Naive B cell (primary cell): Measurements from ENCODE around the gene TNNC2. TPM values are rescaled to one million over a fixed set of nuclear protein-coding genes. Genes with fewer than 3 reads are reported as not detected.
"Not testable (repeated sequence)": the region's sequence is repeated elsewhere in the genome, so short reads cannot be mapped to it uniquely, and the experiment has no call there.

Experiments used
- ATAC-seq, 2 donors: fragments of 150-1000 bp; cut with Tn5 transposase; 2 replicates each; pipeline ENCODE4 v1.10.0; 2021; ENCODE audit warnings: low read depth in 2 of 2, mild to moderate bottlenecking in 2 of 2, moderate library complexity in 2 of 2
- DNase-seq: peaks from one replicate; pipeline ENCODE4 v3.0.0; 2022
- H3K27ac Mint-ChIP-seq, 6 donors: one replicate each; pipeline ENCODE4 v1.8.0; 2020 to 2022; ENCODE audit warnings: mild to moderate bottlenecking in 6 of 6, mixed read lengths in 6 of 6, moderate library complexity in 5 of 6, inconsistent platforms in 2 of 6
- H3K27me3 Mint-ChIP-seq, 3 donors: one replicate each; pipeline ENCODE4 v1.8.0; 2021 to 2022; ENCODE audit warnings: mixed read lengths in 3 of 3, mild to moderate bottlenecking in 1 of 3
- H3K36me3 Mint-ChIP-seq, 2 donors: one replicate each; pipeline ENCODE4 v1.8.0; 2020 to 2022; ENCODE audit warnings: mixed read lengths in 2 of 2, inconsistent platforms in 1 of 2, mild to moderate bottlenecking in 1 of 2
- H3K4me1 Mint-ChIP-seq, 3 donors: one replicate each; pipeline ENCODE4 v1.8.0; 2020 to 2022; ENCODE audit warnings: mixed read lengths in 3 of 3, inconsistent platforms in 1 of 3, mild to moderate bottlenecking in 1 of 3, moderate library complexity in 1 of 3
- H3K4me3 Mint-ChIP-seq, 8 donors: one replicate each; pipeline ENCODE4 v1.8.0; 2020 to 2022; ENCODE audit warnings: mild to moderate bottlenecking in 8 of 8, mixed read lengths in 8 of 8, moderate library complexity in 8 of 8, inconsistent platforms in 2 of 8
- H3K9me3 Mint-ChIP-seq, 7 donors: one replicate each; pipeline ENCODE4 v1.8.0; 2020 to 2022; ENCODE audit warnings: mixed read lengths in 7 of 7, mild to moderate bottlenecking in 5 of 7, inconsistent platforms in 2 of 7, moderate library complexity in 1 of 7
- polyA plus RNA-seq, 6 donors: library from polyadenylated mRNA; unstranded; fragments of 300-500 nt; fragmentation: Illumina TruSeq; gene quantifications; one replicate each; pipeline ENCODE4 v1.2.3, GENCODE V29; 2021; ENCODE audit warnings: low read depth in 6 of 6

Gene TNNC2
- polyA plus RNA-seq, 6 donors from 2014 or later: 0.64 to 1.2 (median 0.69) TPM; not detected in 3

DNA sequence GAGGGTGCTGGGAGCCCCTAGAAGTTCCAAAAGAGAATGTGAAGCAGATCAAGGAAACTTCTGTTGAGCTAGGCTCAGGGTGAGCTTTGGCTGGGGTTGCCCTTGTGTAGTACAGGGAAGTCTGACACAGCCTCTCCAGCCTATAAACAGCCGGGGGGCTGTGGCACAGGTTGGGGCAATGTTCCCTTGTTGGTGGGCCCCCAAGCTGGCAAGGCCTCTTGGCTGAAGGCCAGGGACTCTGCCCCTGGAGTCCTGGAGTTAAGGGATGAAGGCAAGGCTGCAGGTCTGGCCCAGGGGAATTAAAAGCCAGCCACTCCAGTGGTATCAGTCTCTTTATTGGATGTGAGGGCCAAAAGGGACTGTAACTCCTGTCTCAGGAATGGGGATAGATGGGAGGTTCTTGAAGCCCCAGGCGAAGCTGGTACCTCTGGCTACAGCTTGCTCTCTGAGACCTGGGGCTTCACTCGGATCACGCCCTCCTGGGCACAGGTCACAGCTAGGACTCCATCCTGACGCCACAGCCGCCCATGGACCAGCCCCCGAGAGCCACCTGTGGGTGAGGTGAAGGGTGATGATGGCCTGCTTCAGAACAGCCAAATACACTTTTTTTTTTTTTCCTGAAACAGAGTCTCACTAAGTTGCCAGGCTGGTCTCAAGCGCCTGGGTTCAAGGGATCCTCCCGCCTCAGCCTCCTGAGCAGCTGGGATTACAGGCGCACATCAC, 14.5 kb upstream of the TNNC2 start:
- DNase-seq: no peak
- Mint-ChIP-seq H3K4me1 (peaks cover 15 to 20% (median 16%) of the 10 kb centered on the region in 3 donors), H3K4me3 (peak overlapping the region in 7 of 8 donors; percentile 2 to 85 (median 43)), H3K36me3 (peaks cover 5 to 15% of the 10 kb centered on the region in 2 donors), H3K27me3 (no peaks in the 10 kb centered on the region), H3K27ac (peak overlapping the region; percentile 45 to 84 (median 77)), H3K9me3 (no peaks in the 10 kb centered on the region)
- no peak for ATAC-seq

DNA sequence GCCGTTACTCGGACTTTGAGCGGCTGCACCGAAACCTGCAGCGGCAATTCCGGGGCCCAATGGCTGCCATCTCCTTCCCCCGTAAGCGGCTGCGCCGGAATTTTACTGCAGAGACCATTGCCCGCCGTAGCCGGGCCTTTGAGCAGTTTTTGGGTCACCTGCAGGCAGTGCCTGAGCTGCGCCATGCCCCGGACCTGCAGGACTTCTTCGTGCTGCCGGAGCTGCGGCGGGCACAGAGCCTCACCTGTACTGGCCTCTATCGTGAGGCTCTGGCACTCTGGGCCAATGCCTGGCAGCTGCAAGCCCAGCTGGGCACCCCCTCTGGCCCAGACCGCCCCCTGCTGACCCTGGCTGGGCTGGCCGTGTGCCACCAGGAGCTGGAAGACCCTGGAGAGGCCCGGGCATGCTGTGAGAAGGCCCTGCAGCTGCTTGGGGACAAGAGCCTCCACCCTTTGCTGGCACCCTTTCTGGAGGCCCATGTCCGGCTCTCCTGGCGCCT, 13.6 kb upstream of the TNNC2 start:
- H3K27ac Mint-ChIP-seq: no peak overlapping the region
- H3K9me3 Mint-ChIP-seq: no peaks in the 10 kb centered on the region
- no peak overlapping the region for H3K4me3 Mint-ChIP-seq
- DNase-seq: no peak
- ATAC-seq: no peak
- no peaks in the 10 kb centered on the region for H3K27me3 Mint-ChIP-seq
- peaks cover 5 to 15% of the 10 kb centered on the region in 2 donors for H3K36me3 Mint-ChIP-seq
- H3K4me1 Mint-ChIP-seq: peaks cover 15 to 20% (median 16%) of the 10 kb centered on the region in 3 donors

DNA sequence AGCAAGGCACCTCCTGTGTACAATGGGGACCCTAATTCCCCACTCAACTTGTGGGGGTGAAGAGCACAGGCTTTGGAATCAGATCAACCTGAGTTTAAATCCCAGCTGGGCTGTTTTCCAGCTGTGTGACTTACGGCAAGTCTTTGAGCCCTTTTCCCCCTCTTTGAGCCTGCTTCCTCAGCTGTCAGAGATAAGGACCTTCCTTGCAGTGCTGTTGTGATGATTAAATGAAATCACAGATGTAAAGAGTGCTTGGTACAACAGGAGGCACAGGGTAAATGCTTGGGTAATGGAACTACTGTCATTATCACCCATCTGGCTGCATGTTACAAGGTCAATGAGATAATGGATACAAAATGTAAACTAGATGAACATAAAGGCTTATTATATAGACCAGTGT, 9.7 kb upstream of the TNNC2 start:
- H3K27me3 Mint-ChIP-seq: peaks cover 0 to 6% (median 0%) of the 10 kb centered on the region in 3 donors
- H3K27ac Mint-ChIP-seq: no peak overlapping the region
- no peaks in the 10 kb centered on the region for H3K9me3 Mint-ChIP-seq
- ATAC-seq (no peak), DNase-seq (no peak)
- H3K4me3 Mint-ChIP-seq: peak overlapping the region in 1 of 8 donors; percentile 47
- no peaks in the 10 kb centered on the region for H3K36me3 Mint-ChIP-seq
- H3K4me1 Mint-ChIP-seq: peaks cover 13 to 20% (median 16%) of the 10 kb centered on the region in 3 donors

DNA sequence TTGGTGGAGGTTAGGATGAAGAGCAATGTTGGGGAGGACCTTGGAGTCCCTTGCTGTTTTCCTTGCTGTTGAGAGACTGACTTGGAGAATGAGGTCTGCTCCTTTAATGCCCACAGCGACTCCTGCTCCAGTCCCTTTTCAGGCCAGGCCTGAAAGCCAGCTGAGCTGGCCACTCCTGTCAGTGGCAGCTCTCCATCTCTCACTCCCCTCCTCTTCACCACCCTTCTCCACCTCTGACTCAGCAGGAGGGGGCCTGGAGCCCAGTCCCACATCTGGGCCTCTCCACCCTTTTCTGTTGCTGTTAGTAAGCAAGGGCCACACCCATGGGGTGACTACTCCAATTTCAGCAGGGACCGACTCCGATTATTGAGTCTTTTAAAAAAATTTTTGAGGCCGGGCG, 8.7 kb upstream of the TNNC2 start:
- DNase-seq: no peak
- Mint-ChIP-seq H3K4me1 (peaks cover 9 to 15% (median 9%) of the 10 kb centered on the region in 3 donors), H3K27ac (no peak overlapping the region), H3K27me3 (peaks cover 0 to 6% (median 0%) of the 10 kb centered on the region in 3 donors), H3K9me3 (no peaks in the 10 kb centered on the region), H3K4me3 (peak overlapping the region in 5 of 8 donors; percentile 12 to 54 (median 17)), H3K36me3 (no peaks in the 10 kb centered on the region)
- no peak for ATAC-seq

DNA sequence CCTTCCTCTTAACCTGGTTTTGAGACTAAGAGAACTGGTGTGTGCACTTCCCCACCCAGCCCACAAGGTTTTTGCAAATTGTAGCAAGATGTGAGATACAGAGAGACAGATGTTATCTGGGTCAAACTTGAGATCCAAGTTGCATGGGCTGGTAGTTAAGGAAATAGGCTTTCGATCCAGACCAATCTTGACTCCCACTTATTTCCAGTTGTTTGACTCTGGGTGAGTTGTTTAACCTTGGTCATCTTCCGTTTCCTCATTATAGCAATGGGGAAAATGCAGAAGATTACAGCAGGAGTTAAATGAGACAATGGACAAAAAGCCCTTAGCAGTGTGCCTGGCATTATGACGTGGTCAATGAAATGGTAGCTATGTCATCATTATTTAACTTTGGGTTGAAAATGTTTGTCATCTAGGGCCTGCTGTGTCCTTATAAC, 8.2 kb upstream of the TNNC2 start:
- DNase-seq (no peak), ATAC-seq (no peak)
- H3K4me1 Mint-ChIP-seq: peaks cover 9 to 15% (median 10%) of the 10 kb centered on the region in 3 donors
- H3K27me3 Mint-ChIP-seq: peaks cover 0 to 6% (median 0%) of the 10 kb centered on the region in 3 donors
- H3K9me3 Mint-ChIP-seq: no peaks in the 10 kb centered on the region
- H3K27ac Mint-ChIP-seq: no peak overlapping the region
- H3K36me3 Mint-ChIP-seq: no peaks in the 10 kb centered on the region
- peak overlapping the region in 5 of 8 donors; percentile 51 to 85 (median 74) for H3K4me3 Mint-ChIP-seq

DNA sequence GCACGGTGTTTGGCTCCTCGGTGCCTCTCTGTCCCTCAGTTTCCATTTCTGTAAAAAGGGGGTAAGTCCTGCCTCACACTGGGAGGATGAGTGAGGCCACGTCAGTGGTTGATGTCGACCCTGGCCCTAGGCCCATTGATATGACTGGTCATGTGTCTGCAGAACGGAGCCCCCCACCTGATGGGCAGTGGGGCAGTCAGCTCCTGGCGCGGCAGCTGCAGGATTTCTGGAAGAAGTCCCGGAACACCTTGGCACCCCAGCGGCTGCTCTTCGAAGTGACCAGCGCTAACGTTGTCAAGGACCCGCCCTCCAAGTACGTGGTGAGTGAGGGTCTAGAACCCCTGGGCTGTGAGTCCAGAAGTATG, 7.7 kb upstream of the TNNC2 start:
- peak overlapping the region; percentile 51 to 95 (median 75) for H3K4me3 Mint-ChIP-seq
- peaks cover 9 to 15% (median 13%) of the 10 kb centered on the region in 3 donors for H3K4me1 Mint-ChIP-seq
- H3K9me3 Mint-ChIP-seq: no peaks in the 10 kb centered on the region
- no peaks in the 10 kb centered on the region for H3K36me3 Mint-ChIP-seq
- ATAC-seq (no peak), DNase-seq (no peak)
- H3K27ac Mint-ChIP-seq: peak overlapping the region in 1 of 6 donors; percentile 28
- peaks cover 0 to 6% (median 0%) of the 10 kb centered on the region in 3 donors for H3K27me3 Mint-ChIP-seq

DNA sequence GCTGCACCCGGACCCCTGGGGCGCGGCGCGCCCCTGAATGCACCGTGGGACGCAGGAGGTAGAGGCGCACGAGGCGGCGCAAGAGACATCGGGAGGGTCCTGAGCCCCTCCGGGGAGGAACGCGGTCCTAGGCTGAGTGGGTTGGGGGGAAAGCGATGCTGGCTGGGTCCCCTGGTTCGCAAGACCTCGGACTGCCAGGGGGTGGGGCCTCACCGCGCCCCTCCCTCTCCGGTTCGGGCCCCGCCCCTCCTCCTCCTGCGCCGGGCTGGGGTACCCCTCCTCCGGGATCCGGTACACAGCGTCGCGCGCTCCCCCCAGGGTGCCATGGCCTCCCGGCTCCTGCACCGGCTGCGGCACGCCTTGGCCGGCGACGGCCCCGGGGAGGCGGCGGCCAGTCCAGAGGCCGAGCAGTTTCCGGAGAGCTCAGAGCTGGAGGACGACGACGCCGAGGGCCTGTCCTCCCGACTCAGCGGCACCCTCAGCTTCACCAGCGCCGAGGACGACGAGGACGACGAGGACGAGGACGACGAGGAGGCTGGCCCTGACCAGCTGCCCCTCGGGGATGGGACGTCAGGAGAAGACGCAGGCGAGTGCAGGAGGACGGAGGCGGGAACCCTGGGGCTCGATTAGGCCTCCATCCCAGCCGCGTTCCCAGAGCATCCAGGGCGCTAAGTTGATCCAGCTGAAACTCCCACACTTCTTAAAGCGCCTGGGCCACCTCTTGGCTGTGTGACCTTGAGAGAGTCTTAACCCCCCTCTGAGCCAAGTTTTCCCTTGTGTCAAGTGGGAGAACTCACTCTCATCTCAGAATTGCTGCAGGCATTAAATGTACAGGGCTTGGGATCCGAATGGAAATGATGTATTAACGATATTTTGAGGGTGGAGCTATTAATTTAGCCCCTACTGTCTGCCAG, 7.0 kb upstream of the TNNC2 start:
- Mint-ChIP-seq H3K4me3 (peak overlapping the region; percentile 51 to 95 (median 86)), H3K36me3 (no peaks in the 10 kb centered on the region), H3K27me3 (peaks cover 0 to 6% (median 0%) of the 10 kb centered on the region in 3 donors), H3K9me3 (no peaks in the 10 kb centered on the region), H3K4me1 (peaks cover 9 to 15% (median 13%) of the 10 kb centered on the region in 3 donors), H3K27ac (peak overlapping the region in 2 of 6 donors; percentile 2 to 28)
- DNase-seq (peak; percentile 39), ATAC-seq (peak; percentile 71 to 78)

DNA sequence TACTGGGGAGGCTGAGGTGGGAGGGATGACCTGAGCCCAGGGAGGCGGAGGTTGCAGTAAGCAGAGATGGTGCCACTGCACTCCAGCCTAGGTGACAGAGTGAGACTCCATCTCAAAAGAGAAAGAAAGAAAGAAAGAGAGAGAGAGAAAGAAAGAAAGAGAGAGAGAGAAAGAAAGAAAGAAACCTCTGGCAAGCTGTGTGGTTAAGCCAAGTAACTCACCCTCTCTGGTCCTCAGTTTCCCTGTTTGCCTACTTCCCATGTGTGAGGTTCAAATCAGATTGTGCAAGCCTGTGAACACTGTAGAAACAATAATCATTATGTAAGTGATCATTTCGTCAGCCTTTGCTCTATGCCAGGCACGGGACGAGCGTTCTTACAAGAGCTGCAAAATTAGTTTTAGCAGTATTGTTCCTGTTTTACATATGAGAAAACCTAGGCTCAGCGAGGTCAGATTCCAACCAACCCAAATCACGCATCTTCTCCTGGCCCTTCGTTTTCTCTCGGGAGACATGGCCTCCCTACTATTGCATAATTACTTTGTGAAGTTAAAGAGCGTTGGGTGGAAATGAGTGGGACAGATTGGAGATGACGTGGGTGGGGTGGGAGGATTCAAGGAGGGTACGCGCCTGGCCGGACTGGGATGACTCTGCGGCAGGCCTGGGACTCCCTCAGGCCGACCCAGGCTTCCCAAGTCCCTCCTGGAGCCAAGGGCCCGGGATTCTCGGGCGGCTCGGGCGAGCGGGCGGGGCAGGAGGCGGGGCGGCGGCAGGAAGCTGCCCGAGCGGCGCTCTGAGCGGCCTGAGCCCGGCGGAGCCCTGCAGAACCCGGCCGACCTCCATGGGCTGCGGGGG, 6.1 kb upstream of the TNNC2 start, which contains the start of gene SNX21:
TSS of gene SNX21 (plus strand) at position 770 of the 853 bp plus-strand sequence. CDS start 121 bp downstream, outside the sequence.
- H3K9me3 Mint-ChIP-seq: no peaks in the 10 kb centered on the region
- peaks cover 9 to 15% (median 13%) of the 10 kb centered on the region in 3 donors for H3K4me1 Mint-ChIP-seq
- peak within 1 kb of the TSS; percentile 2 to 95 (median 61) for H3K27ac Mint-ChIP-seq
- ATAC-seq (peak; percentile 66 to 69), DNase-seq (no peak)
- peaks cover 0 to 9% (median 0%) of the 10 kb centered on the region in 3 donors for H3K27me3 Mint-ChIP-seq
- no peaks in the 10 kb centered on the region for H3K36me3 Mint-ChIP-seq
- peak within 1 kb of the TSS; percentile 78 to 95 (median 86) for H3K4me3 Mint-ChIP-seq

DNA sequence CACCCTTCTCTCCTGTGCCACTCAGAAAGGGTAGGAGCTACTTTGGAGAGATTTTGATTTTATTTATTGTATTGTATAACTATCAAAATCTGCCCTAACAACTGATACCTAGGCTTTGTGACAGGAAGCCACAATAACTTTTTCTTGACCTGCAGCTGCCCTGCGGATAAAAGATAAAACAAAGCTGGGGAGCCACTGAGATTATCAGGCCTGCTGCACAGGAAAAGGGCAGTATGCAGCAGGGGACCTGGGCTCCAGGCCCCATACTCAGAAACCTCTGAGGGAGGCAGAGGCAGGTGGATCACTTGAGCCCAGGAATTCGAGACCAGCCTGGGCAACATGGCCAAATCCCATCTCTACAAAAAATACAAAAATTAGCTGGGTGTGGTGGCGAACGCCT, 5.5 kb upstream of the TNNC2 start:
- DNase-seq: no peak
- no peaks in the 10 kb centered on the region for H3K9me3 Mint-ChIP-seq
- ATAC-seq: no peak
- peak overlapping the region in 4 of 6 donors; percentile 2 to 78 (median 28) for H3K27ac Mint-ChIP-seq
- no peaks in the 10 kb centered on the region for H3K36me3 Mint-ChIP-seq
- H3K4me3 Mint-ChIP-seq: peak overlapping the region; percentile 78 to 95 (median 82)
- peaks cover 9 to 15% (median 13%) of the 10 kb centered on the region in 3 donors for H3K4me1 Mint-ChIP-seq
- peaks cover 0 to 12% (median 0%) of the 10 kb centered on the region in 3 donors for H3K27me3 Mint-ChIP-seq

DNA sequence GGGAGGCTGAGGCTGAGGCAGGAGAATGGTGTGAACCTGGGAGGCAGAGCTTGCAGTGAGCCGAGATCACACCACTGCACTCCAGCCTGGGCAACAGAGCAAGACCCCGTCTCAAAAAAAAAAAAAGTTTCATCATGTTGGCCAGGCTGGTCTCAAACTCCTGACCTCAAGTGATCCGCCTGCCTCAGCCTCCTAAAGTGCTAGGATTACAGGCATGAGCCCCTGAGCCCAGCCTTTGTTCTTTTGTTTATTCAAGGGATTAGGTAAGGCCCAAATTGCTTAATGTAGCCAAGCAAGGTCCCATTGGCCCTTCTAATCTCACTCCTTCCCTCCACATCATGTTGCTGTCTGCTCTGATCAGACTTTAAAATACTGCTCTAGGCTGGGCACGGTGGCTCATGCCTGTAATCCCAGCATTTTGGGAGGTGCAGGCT, 2.6 kb upstream of the TNNC2 start:
- H3K36me3 Mint-ChIP-seq, H3K27ac Mint-ChIP-seq, DNase-seq, H3K9me3 Mint-ChIP-seq, ATAC-seq, H3K4me3 Mint-ChIP-seq: not testable (repeated sequence)
- H3K27me3 Mint-ChIP-seq: peaks cover 0 to 12% (median under 1%) of the 10 kb centered on the region in 3 donors
- peaks cover 11 to 15% (median 12%) of the 10 kb centered on the region in 3 donors for H3K4me1 Mint-ChIP-seq

DNA sequence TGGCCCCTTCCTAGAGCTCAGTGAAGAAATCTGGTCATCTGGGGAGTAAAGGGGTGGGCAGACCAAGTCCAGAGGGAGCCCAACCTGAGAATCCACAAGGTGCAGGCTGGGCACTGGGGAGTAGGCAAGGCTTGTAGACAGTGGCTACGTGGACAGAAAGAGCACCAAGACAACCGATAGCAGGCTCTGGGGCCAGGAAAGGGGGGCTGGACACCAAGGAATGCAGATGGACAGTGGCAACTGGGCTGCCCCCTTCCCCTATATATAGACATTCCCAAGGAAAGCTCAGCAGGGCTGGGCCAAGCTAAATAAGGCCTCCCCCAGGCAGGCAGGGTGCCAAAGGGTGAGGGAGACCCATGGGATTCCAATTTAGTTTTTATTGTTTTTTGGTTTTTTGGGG, 1.5 kb upstream of the TNNC2 start:
- DNase-seq (no peak), ATAC-seq (no peak)
- peaks cover 19 to 26% (median 23%) of the 10 kb centered on the region in 3 donors for H3K4me1 Mint-ChIP-seq
- H3K36me3 Mint-ChIP-seq: no peaks in the 10 kb centered on the region
- H3K27ac Mint-ChIP-seq: peak overlapping the region in 1 of 6 donors; percentile 26
- peaks cover 6 to 20% (median 12%) of the 10 kb centered on the region in 3 donors for H3K27me3 Mint-ChIP-seq
- H3K9me3 Mint-ChIP-seq: no peaks in the 10 kb centered on the region
- H3K4me3 Mint-ChIP-seq: no peak overlapping the region

DNA sequence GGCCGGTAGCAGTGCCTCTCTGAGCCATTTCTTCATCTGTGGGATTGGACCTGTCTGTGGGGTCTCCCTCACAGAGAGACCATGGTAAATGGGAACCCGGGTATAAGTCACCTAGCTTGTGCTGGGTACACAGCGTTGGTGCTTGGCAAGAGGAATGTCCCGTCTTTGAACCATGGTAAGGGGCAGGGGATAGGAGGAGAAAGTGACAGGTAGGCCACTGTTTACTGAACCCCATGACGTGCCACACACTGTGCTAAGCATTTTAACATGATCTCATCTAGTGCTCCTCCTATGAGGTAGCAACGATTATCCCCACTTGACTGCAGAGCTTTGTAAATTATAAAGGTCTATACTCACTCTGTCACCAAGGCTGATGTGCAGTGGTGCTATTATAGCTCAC, 600 bp upstream of the TNNC2 start:
- H3K4me3 Mint-ChIP-seq: peak overlapping the region in 1 of 8 donors; percentile 10
- no peak overlapping the region for H3K27ac Mint-ChIP-seq
- peaks cover 6 to 19% (median 19%) of the 10 kb centered on the region in 3 donors for H3K27me3 Mint-ChIP-seq
- peaks cover 18 to 24% (median 21%) of the 10 kb centered on the region in 3 donors for H3K4me1 Mint-ChIP-seq
- DNase-seq (no peak), ATAC-seq (no peak)
- no peaks in the 10 kb centered on the region for H3K36me3 Mint-ChIP-seq
- no peaks in the 10 kb centered on the region for H3K9me3 Mint-ChIP-seq
